H54 (cell line): Measurements from ENCODE around the gene KRTAP4-7.
"Not testable (repeated sequence)": the region's sequence is repeated elsewhere in the genome, so short reads cannot be mapped to it uniquely, and the experiment has no call there.

Source experiments
- DNase-seq: peaks from one replicate; pipeline ENCODE4 v3.0.0; 2011; ENCODE audit warnings: low spot score, mixed read lengths; ENCODE audit not compliant: insufficient read length
- FAIRE-seq: peaks from 3 replicates; lab custom pipeline; 2011; peaks lifted over from hg19 to GRCh38; lab: Jason Lieb, UNC
- POLR2A ChIP-seq: IDR thresholded peaks from 2 replicates; pipeline ENCODE4 v1.6.1; 2011; ENCODE audit warnings: low read depth, mild to moderate bottlenecking, low read length

KRTAP4-7 gene

DNA sequence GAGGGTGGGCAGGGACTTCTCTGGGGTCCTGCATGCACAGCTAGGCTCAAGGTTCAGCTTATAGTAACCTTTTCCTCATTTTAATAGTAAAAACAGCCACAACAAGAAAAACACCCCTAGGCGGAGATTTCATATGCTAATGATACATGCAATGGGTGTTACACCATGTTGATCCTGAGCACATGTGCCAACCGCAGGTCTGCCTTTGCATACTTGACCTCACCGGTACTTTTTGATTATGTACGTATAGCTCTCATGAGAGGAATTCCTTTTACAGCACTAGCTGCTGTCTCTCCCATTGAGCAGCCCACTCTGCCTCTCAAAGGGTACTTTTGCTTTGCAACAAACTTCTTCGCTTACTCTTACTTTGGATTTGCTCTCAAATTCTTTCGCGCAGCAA, 12.1 kb downstream of the KRTAP4-7 start:
- FAIRE-seq (no peak), DNase-seq (no peak)
- TF ChIP-seq POLR2A, result no peak

- no peak for DNase-seq
- FAIRE-seq, result no peak
- no peak for TF ChIP-seq POLR2A
These were observed 14.1 kb downstream of the KRTAP4-7 start, which contains the start of gene KRTAP4-8 for GRCh38 chr17:41098042-41098441. Gene KRTAP4-8 (minus strand): TSS chr17:41098142. CDS start chr17:41098084, 58 bp downstream.

GRCh38 chr17:41098481-41098880, 14.5 kb downstream of the KRTAP4-7 start:
- DNase-seq, result no peak
- FAIRE-seq, result no peak
- TF ChIP-seq POLR2A, result no peak

GRCh38 chr17:41099682-41100480, 15.9 kb downstream of the KRTAP4-7 start:
- FAIRE-seq (peak; percentile 67), DNase-seq (peak; percentile 5)

DNA sequence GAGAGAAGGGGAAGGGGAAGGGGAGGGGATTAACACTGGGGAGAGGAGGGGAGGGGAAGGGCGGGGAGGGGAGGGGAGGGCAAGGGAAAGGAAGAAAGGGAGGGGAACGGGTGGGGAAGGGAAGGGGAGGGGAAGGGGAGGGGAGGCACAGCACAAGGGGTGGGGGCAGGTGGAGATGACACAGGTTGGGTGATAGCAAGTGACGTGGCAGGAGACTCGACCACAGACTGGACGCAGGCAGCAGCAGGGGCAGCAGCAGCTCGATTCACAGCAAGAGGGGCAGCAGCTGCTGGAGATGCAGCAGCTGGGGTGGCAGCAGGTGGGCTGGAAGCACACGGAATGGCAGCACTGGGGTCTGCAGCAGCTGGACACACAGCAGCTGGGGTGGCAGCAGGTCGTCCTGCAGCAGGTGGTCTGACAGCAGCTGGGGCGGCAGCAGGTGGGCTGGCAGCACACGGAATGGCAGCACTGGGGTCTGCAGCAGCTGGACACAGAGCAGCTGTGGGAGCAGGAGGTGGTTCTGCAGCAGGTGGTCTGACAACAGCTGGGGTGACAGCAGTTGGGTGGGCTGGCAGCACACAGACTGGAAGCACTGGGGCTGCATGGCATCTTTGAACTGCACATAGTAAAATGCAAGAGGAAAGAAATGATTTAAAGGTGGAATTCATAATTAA, 17.8 kb downstream of the KRTAP4-7 start, which contains the start of gene KRTAP4-16:
Gene KRTAP4-16, minus strand, starts transcription at position 624 of the 674 bp plus-strand sequence. Its CDS starts 0 bp downstream, at position 624.
- no peak for TF ChIP-seq POLR2A
- FAIRE-seq (no peak), DNase-seq (no peak)

DNA sequence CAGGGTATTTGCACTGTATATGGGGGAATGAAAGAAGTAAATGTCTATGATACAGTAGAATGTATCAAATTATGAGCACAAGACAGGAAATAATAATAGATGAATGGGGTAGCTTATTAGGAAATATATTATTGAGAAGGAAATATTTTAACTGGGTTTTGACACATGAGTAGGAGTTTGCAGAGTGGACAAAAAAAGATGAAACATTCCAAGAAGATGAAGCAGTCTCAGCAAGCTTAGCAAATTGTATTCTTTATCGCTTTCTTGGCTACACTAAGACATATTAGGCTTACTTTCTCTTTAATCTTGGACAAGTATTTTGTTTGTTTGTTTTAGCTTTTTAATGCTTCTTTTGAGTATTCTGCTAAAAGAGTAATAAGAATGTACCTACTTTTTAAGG, 19.9 kb downstream of the KRTAP4-7 start:
- no peak for TF ChIP-seq POLR2A
- no peak for FAIRE-seq
- no peak for DNase-seq

DNA sequence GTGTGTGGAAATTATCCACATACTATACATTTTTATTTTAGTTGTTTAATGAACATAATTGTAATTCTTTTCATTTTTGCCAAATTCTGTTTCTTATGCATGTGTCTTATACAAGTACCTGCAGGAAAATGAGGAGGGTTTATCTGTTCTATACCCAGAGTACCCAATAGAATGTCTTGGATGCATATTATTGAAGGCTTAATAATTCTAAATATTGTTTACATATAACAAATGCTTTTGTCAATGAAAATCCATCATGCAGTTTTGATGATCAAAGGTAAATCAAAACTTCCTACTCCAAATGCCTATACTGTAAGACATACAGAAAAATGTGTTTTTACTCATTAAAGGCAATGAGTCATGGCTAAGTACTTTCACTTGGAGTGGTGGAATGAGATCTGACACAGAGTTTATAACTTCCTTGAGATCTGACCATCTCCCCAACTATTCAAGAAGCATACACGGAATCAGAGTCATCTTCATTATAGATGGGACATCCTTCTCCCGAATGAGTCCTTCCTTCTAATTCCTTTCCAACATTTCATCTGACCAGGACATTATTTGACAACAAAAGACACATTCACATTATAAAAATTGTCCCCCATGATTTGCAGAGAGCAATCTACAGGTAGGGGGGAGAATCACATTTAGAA, 20.6 kb downstream of the KRTAP4-7 start:
- peak; percentile 95 for FAIRE-seq
- not testable (repeated sequence) for DNase-seq

- DNase-seq, FAIRE-seq: not testable (repeated sequence)
These were observed 21.4 kb downstream of the KRTAP4-7 start, which contains the start of gene KRTAP4-9 for GRCh38 chr17:41105347-41105746. Gene KRTAP4-9 (plus strand): TSS chr17:41105389. CDS start chr17:41105389, 0 bp downstream.

DNA sequence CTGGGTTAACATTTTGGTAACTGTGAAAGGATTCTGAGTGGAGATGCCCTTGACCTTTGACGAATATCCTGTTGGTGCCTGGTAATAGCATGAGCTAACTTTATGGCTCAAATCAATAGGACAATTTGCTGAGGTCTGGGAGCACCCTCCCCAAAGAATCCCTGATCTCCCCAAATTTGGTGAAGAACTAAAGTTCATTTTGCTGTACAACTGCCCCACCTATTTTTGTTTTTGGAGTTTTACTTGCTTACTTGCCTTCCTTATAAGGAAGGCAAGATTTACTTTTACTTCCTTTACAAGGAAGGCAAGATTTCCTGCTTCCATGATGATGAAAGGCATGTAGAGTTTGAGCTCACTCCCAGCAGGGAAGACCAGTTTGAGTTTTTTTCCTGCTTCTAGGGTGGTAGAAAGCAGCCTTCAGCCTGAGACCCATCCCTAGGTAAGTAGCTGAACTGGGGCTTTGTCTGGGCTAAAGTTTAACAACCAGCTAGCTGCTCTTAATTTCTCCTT, 24.0 kb downstream of the KRTAP4-7 start:
- TF ChIP-seq POLR2A, result no peak
- DNase-seq, result no peak
- FAIRE-seq, result no peak

- not testable (repeated sequence) for DNase-seq, FAIRE-seq
These were observed 24.9 kb downstream of the KRTAP4-7 start for GRCh38 chr17:41108728-41109386.

- TF ChIP-seq POLR2A, result no peak
- FAIRE-seq, result no peak
These were observed 27.4 kb downstream of the KRTAP4-7 start for GRCh38 chr17:41111151-41111885.

DNA sequence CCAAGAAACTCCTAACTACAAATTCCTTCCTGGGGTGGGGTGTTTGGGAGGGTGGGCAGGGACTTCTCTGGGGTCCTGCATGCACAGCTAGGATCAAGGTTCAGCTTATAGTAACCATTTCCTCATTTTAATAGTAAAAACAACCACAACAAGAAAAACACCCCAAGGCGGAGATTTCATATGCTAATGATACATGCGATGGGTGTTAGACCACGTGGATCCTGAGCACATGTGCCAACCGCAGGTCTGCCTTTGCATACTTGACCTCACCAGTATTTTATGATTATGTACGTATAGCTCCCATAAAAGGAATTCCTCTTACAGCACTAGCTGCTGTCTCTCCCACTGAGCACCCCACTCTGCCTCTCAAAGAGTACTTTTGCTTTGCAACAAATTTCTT, 32.3 kb downstream of the KRTAP4-7 start:
- FAIRE-seq (no peak), DNase-seq (no peak)
- TF ChIP-seq POLR2A, result no peak

More at GRCh38 chr17:41111151-41111885, 27.4 kb downstream of the KRTAP4-7 start:
- DNase-seq, result no peak

DNA sequence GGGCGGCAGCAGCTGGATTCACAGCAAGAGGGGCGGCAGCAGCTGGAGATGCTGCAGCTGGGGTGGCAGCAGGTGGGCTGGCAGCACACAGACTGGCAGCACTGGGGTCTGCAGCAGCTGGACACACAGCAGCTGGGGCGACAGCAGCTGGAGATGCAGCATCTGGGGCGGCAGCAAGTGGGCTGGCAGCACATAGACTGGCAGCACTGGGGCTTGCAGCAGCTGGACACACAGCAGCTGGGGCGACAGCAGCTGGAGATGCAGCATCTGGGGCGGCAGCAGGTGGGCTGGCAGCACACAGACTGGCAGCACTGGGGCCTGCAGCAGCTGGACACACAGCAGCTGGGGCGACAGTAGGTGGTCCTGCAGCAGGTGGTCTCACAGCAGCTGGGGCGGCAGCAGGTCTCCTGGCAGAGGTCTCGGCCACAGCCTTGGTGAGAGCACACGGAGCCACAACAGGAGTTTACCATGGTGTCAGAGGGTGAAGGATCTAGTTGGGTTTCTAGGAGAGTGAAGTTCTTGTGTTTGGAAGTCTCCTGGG, 34.0 kb downstream of the KRTAP4-7 start, which contains the start of gene KRTAP4-11:
Gene KRTAP4-11, minus strand, starts transcription at position 528 of the 541 bp plus-strand sequence. Its CDS starts 58 bp downstream, at position 470.
- not testable (repeated sequence) for FAIRE-seq, DNase-seq
